Neuronal stem cell (in vitro differentiated cells): ENCODE results near the gene TOX2.
A peak's percentile ranks its signal among the peaks of the same experiment; 100 is the strongest.

Source experiments
- DNase-seq: peaks from one replicate; pipeline ENCODE4 v3.0.0-alpha.2; 2013; ENCODE audit warnings: low spot score
- H2AFZ ChIP-seq: one replicate; pipeline ENCODE4 v1.6.1; 2013; ENCODE audit warnings: mild to moderate bottlenecking, low read length, inconsistent platforms
- H2AK5ac ChIP-seq: 2 replicates; pipeline ENCODE4 v1.6.1; 2013; ENCODE audit warnings: low read depth, mild to moderate bottlenecking, inconsistent platforms, low read length, moderate library complexity, mixed read lengths
- H2BK120ac ChIP-seq: 2 replicates; pipeline ENCODE4 v1.6.1; 2013; ENCODE audit warnings: low read depth, mild to moderate bottlenecking, inconsistent platforms, low read length, moderate library complexity, mixed read lengths
- H2BK12ac ChIP-seq: one replicate; pipeline ENCODE4 v1.6.1; 2013; ENCODE audit warnings: low read length, inconsistent platforms
- H2BK15ac ChIP-seq: 2 replicates; pipeline ENCODE4 v1.6.1; 2013; ENCODE audit warnings: mild to moderate bottlenecking, low read length, inconsistent platforms, mixed read lengths
- H2BK5ac ChIP-seq: one replicate; pipeline ENCODE4 v1.6.1; 2013; ENCODE audit warnings: inconsistent platforms, mild to moderate bottlenecking, low read length, moderate library complexity
- H3K14ac ChIP-seq: one replicate; pipeline ENCODE4 v1.6.1; 2013; ENCODE audit warnings: low read length, inconsistent platforms
- H3K18ac ChIP-seq: 2 replicates; pipeline ENCODE4 v1.6.1; 2013; ENCODE audit warnings: low read length, inconsistent platforms
- H3K23ac ChIP-seq: 2 replicates; pipeline ENCODE4 v1.6.1; 2013; ENCODE audit warnings: low read depth, mild to moderate bottlenecking, mixed read lengths, low read length, inconsistent platforms; ENCODE audit not compliant: poor library complexity
- H3K27ac ChIP-seq: replicated peaks from 3 replicates; pipeline ENCODE4 v1.5.1; 2013; ENCODE audit warnings: low read length, inconsistent platforms
- H3K27me3 ChIP-seq, 3 experiments: 2 replicates each; pipeline ENCODE4 v1.6.1; 2013; ENCODE audit warnings: low read length in 3 of 3, mild to moderate bottlenecking in 2 of 3, inconsistent platforms in 1 of 3, low read depth in 1 of 3, mixed read lengths in 1 of 3, moderate library complexity in 1 of 3; ENCODE audit not compliant: control insufficient read depth in 3 of 3, insufficient read depth in 3 of 3
- H3K36me3 ChIP-seq, 2 donors: replicated peaks in 1 of 2; 2 replicates each; pipeline ENCODE4 v1.6.1; 2013; ENCODE audit warnings: low read length in 2 of 2; ENCODE audit not compliant: control insufficient read depth in 2 of 2, insufficient read depth in 2 of 2
- H3K4ac ChIP-seq: 2 replicates; pipeline ENCODE4 v1.6.1; 2013; ENCODE audit warnings: inconsistent platforms, mild to moderate bottlenecking, low read length, moderate library complexity
- H3K4me1 ChIP-seq, 2 donors: 1 replicate in 1 of 2; 2 replicates in 1 of 2; pipeline ENCODE4 v1.6.1; 2013; ENCODE audit warnings: low read length in 2 of 2, low read depth in 1 of 2; ENCODE audit not compliant: control insufficient read depth in 2 of 2, insufficient read depth in 1 of 2
- H3K4me2 ChIP-seq: one replicate; pipeline ENCODE4 v1.6.1; 2013; ENCODE audit warnings: mild to moderate bottlenecking, low read length, inconsistent platforms; ENCODE audit not compliant: insufficient read depth, poor library complexity, severe bottlenecking
- H3K4me3 ChIP-seq, 2 donors: 2 replicates each; pipeline ENCODE4 v1.5.1; 2013; ENCODE audit warnings: low read length in 2 of 2, mild to moderate bottlenecking in 2 of 2, inconsistent platforms in 1 of 2, moderate library complexity in 1 of 2
- H3K79me1 ChIP-seq: one replicate; pipeline ENCODE4 v1.6.1; 2013; ENCODE audit warnings: low read depth, mild to moderate bottlenecking, inconsistent platforms, low read length, moderate library complexity
- H3K9ac ChIP-seq: one replicate; pipeline ENCODE4 v1.6.1; 2013; ENCODE audit warnings: mild to moderate bottlenecking, low read depth, low read length, inconsistent platforms; ENCODE audit not compliant: poor library complexity
- H3K9me3 ChIP-seq, 2 donors: replicated peaks in 1 of 2; 2 replicates each; pipeline versions ENCODE3 to v1.6.1; 2013; ENCODE audit warnings: low read length in 2 of 2, mild to moderate bottlenecking in 2 of 2, inconsistent platforms in 1 of 2, low read depth in 1 of 2, mixed read lengths in 1 of 2, moderate library complexity in 1 of 2; ENCODE audit not compliant: control insufficient read depth in 2 of 2, insufficient read depth in 1 of 2
- H4K8ac ChIP-seq: one replicate; pipeline ENCODE4 v1.6.1; 2013; ENCODE audit warnings: low read depth, mild to moderate bottlenecking, inconsistent platforms, low read length, moderate library complexity
- H4K91ac ChIP-seq: one replicate; pipeline ENCODE4 v1.6.1; 2013; ENCODE audit warnings: low read length, low read depth, mild to moderate bottlenecking, inconsistent platforms; ENCODE audit not compliant: poor library complexity
- WGBS, 2 donors: extraction: QIAGEN DNeasy Blood & Tissue Kit; methylation state at CpG; one replicate each; pipeline ENCODE4 v1.1.7; 2013; ENCODE audit warnings: missing lambda C conversion rate in 2 of 2, mixed read lengths in 1 of 2; ENCODE audit not compliant: insufficient read length in 2 of 2, insufficient replicate concordance in 1 of 2; ENCODE audit errors: extremely low coverage in 2 of 2; 5-methylcytosine and 5-hydroxymethylcytosine counted together

TOX2 gene

DNA sequence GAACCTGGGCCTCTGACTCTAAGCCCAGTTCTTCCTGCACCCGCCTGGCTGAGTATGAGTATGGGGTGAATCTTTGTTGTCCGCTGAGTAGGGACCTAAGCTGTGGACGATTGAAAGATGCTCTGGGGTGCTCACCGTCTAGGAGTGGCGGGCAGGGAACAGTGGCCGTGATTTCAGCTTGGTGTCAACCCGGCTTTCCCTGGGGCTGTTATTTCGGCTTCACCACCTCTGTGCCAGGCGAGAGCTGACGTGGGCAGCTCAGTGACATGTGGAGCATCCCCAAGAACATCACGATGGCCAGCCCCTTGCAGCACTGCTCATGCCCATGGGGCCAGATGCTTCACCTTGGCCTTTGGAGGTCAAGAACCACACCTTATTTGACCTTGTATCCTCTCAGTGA lies 102.6 kb downstream of the TOX2 start:
- Histone ChIP-seq H3K4me1 (peaks cover 0 to 7% of the 10 kb centered on the region in 2 donors), H2BK5ac (no peak overlapping the region), H3K36me3 (no peaks in the 10 kb centered on the region), H3K4ac (no peak overlapping the region), H3K79me1 (no peaks in the 10 kb centered on the region), H3K4me2 (no peak overlapping the region), H3K18ac (no peak overlapping the region), H2AFZ (no peak overlapping the region), H3K9me3 (no peaks in the 10 kb centered on the region), H2AK5ac (no peak overlapping the region), H2BK15ac (no peak overlapping the region), H2BK12ac (no peak overlapping the region), H3K9ac (no peak overlapping the region), H2BK120ac (no peak overlapping the region), H4K91ac (no peak overlapping the region), H4K8ac (no peak overlapping the region), H3K14ac (peak overlapping the region; percentile 33), H3K27me3 (no peaks in the 10 kb centered on the region), H3K4me3 (peak overlapping the region in 1 of 2 donors; percentile 49), H3K27ac (no peak overlapping the region), H3K23ac (no peak overlapping the region)
- no CpG with 5 or more reads among the region's 11 CpGs for WGBS, 2 donors
- DNase-seq: no peak

DNA sequence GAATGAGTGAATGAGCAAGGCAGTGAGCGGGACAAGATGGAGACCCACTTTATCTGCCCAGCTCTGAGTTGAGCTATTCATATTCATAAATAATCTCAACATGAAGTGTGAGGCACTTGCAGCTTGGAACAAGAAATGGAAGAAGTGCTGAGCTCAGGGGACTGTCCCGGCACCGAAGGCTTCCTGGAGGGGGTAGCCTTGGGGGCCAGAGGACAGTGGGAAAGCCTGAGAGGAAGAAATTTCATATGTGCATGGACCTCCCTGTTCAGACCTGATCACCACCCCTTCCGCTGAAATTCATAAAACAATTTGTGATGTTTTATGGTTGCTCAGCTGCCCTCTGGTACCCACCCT lies 103.2 kb downstream of the TOX2 start:
- Histone ChIP-seq H3K27me3 (no peaks in the 10 kb centered on the region), H2AK5ac (no peak overlapping the region), H3K36me3 (no peaks in the 10 kb centered on the region), H2BK12ac (no peak overlapping the region), H2BK15ac (no peak overlapping the region), H4K91ac (no peak overlapping the region), H3K23ac (no peak overlapping the region), H3K4me1 (peaks cover 0 to 7% of the 10 kb centered on the region in 2 donors), H2BK120ac (no peak overlapping the region), H3K4me2 (no peak overlapping the region), H3K4ac (no peak overlapping the region), H3K27ac (no peak overlapping the region), H3K4me3 (no peak overlapping the region), H3K14ac (no peak overlapping the region), H3K9me3 (no peaks in the 10 kb centered on the region), H4K8ac (no peak overlapping the region), H3K9ac (no peak overlapping the region), H3K18ac (no peak overlapping the region), H2BK5ac (no peak overlapping the region), H2AFZ (no peak overlapping the region), H3K79me1 (no peaks in the 10 kb centered on the region)
- WGBS, 2 donors: no CpG with 5 or more reads among the region's 4 CpGs
- DNase-seq: no peak

GRCh38 chr20:44018259-44018941 lies 103.7 kb downstream of the TOX2 start:
- no peak for DNase-seq
- H3K4me2 ChIP-seq: no peak overlapping the region
- H3K27ac ChIP-seq: no peak overlapping the region

DNA sequence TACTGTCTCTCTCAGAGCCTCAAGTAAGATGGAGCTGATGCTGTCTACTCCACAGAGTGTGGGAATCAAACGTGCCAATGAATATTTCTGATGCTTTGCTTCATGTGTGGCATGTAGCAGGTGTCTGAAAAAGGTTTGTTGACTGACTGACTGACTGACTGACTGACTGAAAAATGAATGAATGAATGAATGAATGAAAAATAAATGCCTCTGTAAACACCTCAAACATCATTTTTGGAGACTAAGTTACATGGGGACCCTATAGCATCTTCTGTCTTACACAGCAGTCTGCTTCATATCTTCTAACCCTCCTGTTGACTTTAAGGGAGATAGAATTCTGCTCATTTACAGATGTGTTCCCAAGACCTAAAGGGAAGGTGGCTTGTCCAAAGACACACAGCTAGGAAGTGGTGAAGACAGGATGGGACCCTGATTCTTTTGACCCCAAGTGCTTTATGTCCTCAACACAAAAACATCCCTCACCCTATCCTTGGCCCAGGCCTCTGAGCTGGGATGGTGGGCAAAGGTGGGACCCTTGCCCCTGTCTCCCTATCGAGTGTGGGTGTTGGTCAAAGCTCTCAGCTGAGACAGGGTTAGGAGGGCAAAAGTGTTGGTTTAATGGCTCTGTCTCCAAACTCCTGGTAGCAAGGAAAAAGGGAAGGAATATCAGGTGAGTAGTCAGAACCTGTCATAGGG lies 104.4 kb downstream of the TOX2 start:
- H3K4ac ChIP-seq: no peak overlapping the region
- no peaks in the 10 kb centered on the region for H3K9me3 ChIP-seq
- H3K27ac ChIP-seq: no peak overlapping the region
- no peak overlapping the region for H2BK12ac ChIP-seq
- no peak overlapping the region for H3K9ac ChIP-seq
- H3K23ac ChIP-seq: no peak overlapping the region
- H2BK5ac ChIP-seq: no peak overlapping the region
- no peak overlapping the region for H3K18ac ChIP-seq
- H2BK15ac ChIP-seq: no peak overlapping the region
- no peaks in the 10 kb centered on the region for H3K79me1 ChIP-seq
- no peak overlapping the region for H2AK5ac ChIP-seq
- no CpG with 5 or more reads among the region's 2 CpGs for WGBS, 2 donors
- no peak for DNase-seq
- H4K8ac ChIP-seq: no peak overlapping the region
- no peak overlapping the region for H2BK120ac ChIP-seq
- peaks cover 0 to 7% of the 10 kb centered on the region in 2 donors for H3K4me1 ChIP-seq
- peaks cover 0 to 4% (median 0%) of the 10 kb centered on the region in 3 experiments for H3K27me3 ChIP-seq
- H2AFZ ChIP-seq: no peak overlapping the region
- H3K36me3 ChIP-seq: no peaks in the 10 kb centered on the region
- H4K91ac ChIP-seq: no peak overlapping the region
- no peak overlapping the region for H3K14ac ChIP-seq
- H3K4me2 ChIP-seq: no peak overlapping the region
- no peak overlapping the region for H3K4me3 ChIP-seq

More at GRCh38 chr20:44018259-44018941, 103.7 kb downstream of the TOX2 start:
- Histone ChIP-seq H3K23ac (no peak overlapping the region), H2BK120ac (no peak overlapping the region), H2BK12ac (no peak overlapping the region), H3K4me3 (no peak overlapping the region), H2AK5ac (no peak overlapping the region), H4K91ac (no peak overlapping the region), H3K4me1 (peaks cover 0 to 7% of the 10 kb centered on the region in 2 donors), H4K8ac (no peak overlapping the region), H2BK5ac (no peak overlapping the region), H3K9ac (no peak overlapping the region), H3K14ac (no peak overlapping the region), H3K36me3 (no peaks in the 10 kb centered on the region), H3K9me3 (no peaks in the 10 kb centered on the region), H2BK15ac (no peak overlapping the region), H3K18ac (peak overlapping the region; percentile 21), H3K79me1 (no peaks in the 10 kb centered on the region), H2AFZ (no peak overlapping the region), H3K4ac (no peak overlapping the region), H3K27me3 (no peaks in the 10 kb centered on the region)
- no CpG with 5 or more reads among the region's 15 CpGs for WGBS, 2 donors
